ENCODE results near the gene CFTR.

- TF ChIP-seq CTCF (IDR thresholded peaks at IDR 0.05) (0 out of 2 replicates have a peak, but pooled peaks have one; percentile 26), ESRRA (CRISPR knock-in tag; IDR thresholded peaks at IDR 0.05; ENCODE audit: borderline replicate concordance) (no peak), ATF2 (CRISPR knock-in tag; IDR thresholded peaks at IDR 0.05; ENCODE audit: borderline replicate concordance, low read depth) (no peak), USF2 (CRISPR knock-in tag; IDR thresholded peaks at IDR 0.05) (no peak), ZNF219 (CRISPR knock-in tag; IDR thresholded peaks at IDR 0.05; ENCODE audit: borderline replicate concordance) (no peak), TEAD1 (CRISPR knock-in tag; IDR thresholded peaks at IDR 0.05) (no peak), NR1H2 (CRISPR knock-in tag; IDR thresholded peaks at IDR 0.05) (no peak), FOXP1 (CRISPR knock-in tag; IDR thresholded peaks at IDR 0.05; ENCODE audit: borderline replicate concordance) (no peak), ELF4 (CRISPR knock-in tag; IDR thresholded peaks at IDR 0.05; ENCODE audit: low read depth) (no peak), TP53 (CRISPR knock-in tag; IDR thresholded peaks at IDR 0.05) (no peak), TCF7 (CRISPR knock-in tag; IDR thresholded peaks at IDR 0.05; ENCODE audit: low read depth) (no peak), IRF2 (CRISPR knock-in tag; IDR thresholded peaks at IDR 0.05; ENCODE audit: borderline replicate concordance, low read depth) (no peak)
- TF ChIP-seq, protein P1, sequence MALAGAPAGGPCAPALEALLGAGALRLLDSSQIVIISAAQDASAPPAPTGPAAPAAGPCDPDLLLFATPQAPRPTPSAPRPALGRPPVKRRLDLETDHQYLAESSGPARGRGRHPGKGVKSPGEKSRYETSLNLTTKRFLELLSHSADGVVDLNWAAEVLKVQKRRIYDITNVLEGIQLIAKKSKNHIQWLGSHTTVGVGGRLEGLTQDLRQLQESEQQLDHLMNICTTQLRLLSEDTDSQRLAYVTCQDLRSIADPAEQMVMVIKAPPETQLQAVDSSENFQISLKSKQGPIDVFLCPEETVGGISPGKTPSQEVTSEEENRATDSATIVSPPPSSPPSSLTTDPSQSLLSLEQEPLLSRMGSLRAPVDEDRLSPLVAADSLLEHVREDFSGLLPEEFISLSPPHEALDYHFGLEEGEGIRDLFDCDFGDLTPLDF (CRISPR knock-in tag; IDR thresholded peaks at IDR 0.05) = no peak
These were observed 236.1 kb downstream of the CFTR start for GRCh38 chr7:117715784-117716445.
